HG02642 (cell line): ENCODE results near the gene INO80D.
A peak's percentile ranks its signal among the peaks of the same experiment; 100 is the strongest.
"Not testable (repeated sequence)": the region's sequence is repeated elsewhere in the genome, so short reads cannot be mapped to it uniquely, and the experiment has no call there.

ENCODE experiments used
- ATAC-seq: cut with Tn5 transposase; IDR thresholded peaks from one replicate; pipeline ENCODE4 v1.9.1; 2021; ENCODE audit warnings: mild to moderate bottlenecking; ENCODE audit not compliant: unreplicated experiment, poor library complexity

Gene INO80D

DNA sequence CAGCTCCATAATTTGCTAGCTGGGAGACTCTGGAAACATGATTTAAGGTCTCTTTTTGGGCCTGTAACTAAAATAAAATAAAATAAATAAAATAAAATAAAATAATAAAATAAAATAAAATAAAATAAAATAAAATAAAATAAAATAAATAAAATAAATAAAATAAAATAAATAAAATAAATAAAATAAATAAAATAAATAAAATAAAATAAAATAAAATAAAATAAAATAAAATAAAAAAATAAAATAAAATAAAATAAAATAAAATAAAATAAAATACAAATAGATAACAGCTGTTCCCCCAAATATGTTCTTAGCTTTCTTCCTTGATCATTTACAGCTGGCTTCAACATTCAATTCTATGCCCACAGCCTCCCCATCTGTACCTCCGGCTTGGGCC lies 97.3 kb downstream of the INO80D start:
- ATAC-seq, result not testable (repeated sequence)

DNA sequence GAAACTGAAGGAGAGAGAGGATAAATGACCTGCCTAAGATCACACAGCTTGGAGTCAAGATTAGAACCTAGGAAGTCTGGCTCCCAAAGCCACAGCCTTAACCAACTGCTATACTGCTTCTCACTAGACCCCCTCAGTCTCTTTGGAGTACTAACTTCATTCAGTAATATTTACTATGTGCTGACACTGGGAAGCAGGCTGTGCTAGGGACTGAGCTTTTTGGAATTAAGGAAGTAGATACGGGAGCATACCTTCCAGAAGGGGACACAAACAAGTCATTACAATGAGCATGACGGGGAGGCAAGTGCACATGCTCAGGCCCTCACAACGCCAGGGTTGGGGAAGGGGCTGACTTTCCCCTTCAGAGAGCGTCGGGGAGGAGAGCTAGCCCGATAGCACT lies 97.7 kb downstream of the INO80D start:
- no peak for ATAC-seq

DNA sequence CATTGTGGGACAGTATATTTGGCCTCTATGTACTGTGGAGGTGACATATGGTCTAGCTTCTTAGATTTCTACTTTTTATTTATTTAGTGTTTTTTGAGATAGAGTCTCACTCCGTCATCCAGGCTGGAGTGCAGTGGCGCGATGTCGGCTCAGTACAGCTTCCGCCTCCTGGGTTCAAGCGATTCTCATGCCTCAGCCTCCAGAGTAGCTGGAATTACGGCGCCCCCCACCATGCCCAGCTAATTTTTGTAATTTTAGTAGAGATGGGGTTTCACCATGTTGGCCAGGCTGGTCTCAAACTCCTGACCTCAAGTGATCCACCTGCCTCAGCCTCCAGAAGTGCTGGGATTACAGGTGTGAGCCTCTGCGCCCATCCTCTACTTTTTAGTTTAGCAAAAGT lies 99.6 kb downstream of the INO80D start:
- not testable (repeated sequence) for ATAC-seq

DNA sequence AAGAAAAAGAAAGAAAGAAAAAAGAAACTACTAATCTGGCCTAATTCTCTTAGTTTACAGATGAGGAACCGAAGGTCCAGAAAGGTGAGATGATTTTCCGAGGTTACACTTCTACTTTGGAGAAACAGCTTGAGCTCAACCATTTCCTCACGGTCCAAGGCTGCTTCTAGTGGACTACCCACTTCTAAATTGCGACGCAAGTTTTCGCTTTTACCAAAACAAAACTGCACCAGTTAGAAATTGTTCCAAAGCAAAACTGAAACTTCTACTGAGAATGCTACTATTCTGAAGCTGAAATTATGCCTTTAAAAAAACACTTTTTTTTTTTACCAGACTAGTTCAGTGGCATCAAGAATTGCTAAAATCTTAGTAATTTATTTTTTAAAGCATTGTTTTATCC lies 101.6 kb downstream of the INO80D start:
- peak; percentile 59 for ATAC-seq

DNA sequence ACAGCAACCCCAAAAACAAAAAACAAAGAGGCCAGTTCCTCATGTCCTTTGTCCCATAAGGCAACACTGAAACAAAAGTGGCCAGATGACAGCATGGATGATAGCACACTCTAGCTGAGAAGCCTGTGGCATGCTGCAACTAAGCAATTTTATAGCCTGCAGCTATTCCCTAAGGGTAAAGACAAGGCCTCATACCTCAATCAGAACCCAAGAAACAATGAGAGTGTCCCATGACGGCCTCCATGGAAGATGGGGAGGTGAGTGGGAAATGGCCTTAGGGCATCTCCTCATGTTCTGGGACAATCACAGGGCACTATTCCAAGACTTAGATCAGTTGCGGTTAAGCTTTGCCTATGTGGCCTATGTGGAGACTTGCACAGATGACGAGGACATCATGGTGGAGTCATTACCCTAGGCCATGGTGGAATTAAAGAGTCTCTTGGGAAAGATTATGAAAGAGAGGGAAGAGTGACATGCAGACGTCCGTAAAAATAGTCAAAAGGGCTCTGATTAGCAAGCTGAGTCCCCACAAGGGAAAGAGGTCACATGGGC lies 103.1 kb downstream of the INO80D start:
- ATAC-seq, result no peak

DNA sequence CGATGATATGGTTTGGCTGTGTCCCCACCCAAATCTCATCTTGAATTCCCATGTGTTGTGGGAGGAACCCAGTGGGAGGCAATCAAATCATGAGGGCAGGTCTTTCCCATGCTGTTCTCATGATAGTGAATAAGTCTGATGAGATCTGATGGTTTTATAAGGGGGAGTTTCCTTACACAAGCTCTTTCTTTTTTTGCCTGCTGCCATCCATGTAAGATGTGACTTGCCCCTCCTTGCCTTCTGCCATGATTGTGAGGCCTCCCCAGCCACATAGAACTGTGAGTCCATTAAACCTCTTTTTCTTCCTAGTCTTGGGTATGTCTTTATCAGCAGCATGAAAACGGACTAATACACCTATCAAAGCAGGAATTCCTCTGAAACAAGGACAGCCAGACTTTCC lies 107.2 kb downstream of the INO80D start:
- ATAC-seq, result not testable (repeated sequence)

DNA sequence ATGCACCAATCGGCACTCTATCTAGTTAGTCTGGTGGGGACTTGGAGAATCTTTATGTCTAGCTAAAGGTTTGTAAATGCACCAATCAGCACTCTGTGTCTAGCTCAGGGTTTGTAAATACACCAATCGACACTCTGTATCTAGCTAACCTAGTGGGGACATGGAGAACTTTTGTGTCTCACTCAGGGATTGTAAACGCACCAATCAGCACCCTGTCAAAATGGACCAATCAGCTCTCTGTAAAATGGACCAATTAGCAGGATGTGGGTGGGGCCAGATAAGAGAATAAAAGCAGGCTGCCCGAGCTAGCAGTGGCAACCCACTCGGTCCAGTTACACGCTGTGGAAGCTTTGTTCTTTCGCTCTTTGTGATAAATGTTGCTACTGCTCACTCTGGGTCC lies 108.3 kb downstream of the INO80D start:
- ATAC-seq, result not testable (repeated sequence)

GRCh38 chr2:205976934-205977659 lies 108.9 kb downstream of the INO80D start:
- not testable (repeated sequence) for ATAC-seq

DNA sequence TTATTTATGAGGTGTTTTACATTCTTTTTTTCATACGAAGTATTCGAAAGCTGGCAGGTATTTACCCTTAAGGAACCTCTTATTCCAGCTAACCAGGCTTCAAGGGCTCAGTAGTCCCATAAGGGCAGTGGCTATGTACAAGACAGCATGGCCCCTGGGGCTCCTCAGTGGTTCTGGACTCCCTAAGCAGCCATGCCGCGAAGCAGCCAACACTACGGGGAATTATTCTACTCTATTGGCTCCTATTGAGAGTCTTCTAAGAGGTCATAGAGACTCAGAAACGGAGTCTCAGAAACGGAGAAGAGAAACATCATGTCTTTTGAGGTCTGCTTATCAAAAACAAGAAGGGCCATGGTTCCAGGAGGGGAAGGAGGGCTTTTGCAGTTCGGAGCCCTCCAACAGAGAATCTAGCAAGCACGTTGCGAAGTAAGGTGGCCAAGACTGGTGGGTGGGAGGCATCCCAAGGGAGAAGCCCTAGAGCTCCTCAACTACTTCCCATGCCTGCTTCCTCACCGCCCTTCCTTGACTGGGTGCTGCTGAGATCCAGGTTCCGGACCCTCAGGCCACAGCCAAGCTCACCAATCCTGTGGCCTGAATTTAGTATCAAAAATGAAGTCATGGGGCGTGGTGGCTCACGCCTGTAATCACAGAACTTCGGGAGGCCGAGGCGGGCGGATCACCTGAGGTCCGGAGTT lies 109.7 kb downstream of the INO80D start:
- ATAC-seq, result no peak

DNA sequence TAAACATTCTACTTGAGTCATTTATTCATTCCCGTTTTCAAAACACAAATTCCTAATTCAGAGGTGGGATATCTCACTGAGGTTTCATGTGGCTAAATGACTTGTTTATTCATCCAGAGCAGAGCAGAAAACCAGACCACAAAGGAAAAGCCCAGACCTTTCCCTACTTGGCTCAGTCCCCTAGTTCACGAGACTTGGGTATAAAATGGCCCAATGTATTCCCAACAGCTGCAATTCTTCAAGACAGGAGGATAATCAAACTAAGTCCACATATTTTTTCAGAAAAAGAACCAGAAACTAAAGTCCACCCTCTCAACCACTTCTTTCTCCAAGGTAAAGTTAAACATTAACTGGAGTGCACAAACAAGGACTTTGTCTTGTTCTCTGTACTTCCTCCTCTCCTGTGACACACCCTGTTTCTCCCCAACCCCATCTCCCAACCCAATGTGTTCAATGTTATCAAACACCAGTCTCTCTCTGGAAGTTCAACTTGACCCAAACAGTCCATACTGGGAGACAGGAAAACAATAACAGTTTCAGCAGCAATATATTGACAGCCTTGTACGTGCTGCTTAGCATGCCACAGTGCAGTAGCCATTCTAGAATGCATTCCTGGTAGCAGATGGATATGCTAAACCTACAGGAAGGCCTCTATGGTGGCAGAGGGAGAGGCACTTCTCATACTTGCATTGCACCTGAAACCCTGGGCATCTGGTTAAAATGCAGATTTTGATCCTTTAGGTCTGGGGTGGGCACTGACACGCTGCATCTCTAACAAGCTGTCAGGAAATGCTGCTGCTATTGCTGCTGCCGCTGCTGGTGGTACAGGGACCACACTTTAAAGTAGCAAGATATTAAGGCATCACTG lies 110.7 kb downstream of the INO80D start:
- peak; percentile 65 for ATAC-seq

DNA sequence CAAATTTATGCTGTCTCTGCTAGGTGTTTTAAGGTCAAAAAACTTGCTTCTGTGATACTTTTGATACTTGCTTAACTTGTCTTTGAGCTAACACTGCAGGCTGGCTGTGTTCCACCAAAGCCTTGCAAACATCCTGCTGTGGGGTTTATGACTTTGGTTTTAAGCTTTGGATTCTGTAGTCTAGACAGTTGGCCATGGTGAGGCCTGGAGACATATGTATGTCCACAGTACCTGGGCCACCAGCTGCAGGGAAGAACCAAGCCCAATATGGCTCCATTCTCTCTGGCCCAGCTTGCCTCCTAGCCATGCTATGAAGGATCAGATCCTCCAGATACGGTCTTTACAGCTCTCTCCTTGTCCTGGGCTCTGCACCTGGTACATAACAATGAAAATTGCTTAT lies 113.9 kb downstream of the INO80D start:
- ATAC-seq, result no peak

DNA sequence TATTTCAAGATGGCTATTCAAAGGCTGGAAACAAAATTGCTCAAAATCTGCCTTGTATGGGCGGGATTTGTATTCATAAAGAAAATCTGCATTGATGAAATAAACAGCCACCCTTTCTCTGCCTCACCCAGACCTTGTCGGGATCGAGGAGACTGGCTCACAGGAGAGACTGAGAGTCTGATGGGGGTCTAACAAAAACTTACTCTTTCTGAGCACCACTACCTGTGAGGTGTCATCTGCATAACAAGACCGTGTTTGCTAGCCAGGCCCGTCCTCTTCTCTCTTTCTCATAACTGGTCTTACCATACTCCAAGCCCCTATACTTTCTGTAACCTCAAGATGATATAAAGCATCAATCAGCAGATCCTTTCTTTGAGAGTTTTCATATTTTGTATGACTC lies 115.6 kb downstream of the INO80D start:
- no peak for ATAC-seq

DNA sequence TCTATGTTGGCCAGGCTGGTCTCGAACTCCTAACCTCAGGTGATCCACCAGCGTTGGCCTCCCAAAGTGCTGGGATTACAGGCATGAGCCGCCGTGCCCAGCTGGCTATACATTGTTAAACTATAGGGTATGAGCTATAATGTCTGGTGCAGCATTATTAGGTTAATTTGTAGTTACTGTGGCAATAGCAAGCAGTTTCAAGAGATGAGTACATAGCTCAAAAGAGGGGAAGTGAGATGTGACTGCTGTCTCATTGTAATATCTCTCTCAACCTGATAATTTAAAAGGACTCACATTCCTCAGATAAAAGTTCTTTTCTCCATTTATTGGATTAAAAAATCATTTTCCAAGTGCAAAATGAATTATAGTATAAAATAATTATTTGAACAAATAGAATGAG lies 116.4 kb downstream of the INO80D start:
- ATAC-seq, result no peak

DNA sequence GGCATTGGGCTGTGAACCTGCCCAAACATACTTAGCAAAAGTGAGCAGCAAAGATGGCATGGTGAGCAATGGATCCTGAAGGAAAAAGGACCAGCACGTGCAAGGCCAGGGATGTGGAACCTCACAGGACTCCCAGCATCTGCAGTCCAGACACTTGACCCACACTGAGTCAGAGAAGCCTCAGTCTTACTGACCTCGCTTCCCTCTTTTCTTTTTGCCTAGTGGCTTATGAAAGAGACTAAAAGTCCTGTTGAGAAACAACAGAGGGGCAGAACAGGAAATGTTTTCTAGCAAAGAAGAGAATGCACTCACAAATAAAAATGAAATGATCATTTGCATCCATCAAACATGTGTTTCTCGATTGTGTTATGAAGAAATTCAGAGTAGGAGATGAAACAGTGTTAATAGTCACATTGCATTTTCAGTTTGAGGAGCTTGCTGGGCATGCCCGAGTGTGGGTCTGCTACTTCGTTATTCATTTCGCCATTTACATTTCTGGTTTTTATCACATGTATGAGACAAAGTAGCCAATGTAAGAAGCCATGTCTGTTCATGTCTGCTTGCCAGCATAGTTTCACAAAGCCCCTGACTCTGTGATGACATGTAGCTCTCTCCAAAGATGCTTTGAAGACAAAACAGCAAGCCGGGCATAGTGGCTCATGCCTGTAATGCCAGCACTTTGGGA lies 118.4 kb downstream of the INO80D start:
- no peak for ATAC-seq

DNA sequence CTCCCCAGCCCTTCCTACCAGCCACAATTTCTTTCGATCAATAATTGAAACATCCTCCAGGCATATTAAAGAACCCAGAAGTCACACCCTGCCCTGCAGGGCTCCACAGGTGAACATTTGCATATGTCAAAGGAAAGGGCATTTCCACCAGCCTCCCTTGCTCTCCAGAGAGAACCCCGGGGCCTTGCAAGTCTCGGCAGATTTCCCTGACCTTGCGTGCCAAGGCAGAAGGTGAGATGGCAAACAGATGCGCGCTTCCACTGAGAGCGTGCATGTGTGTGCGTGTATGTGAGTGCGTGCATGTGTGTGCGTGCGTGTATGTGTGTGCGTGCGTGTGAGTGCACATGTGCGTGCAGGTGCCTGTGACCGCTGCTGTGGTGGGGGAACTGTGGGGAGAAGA lies 120.3 kb downstream of the INO80D start:
- no peak for ATAC-seq

GRCh38 chr2:205964111-205964761 lies 121.7 kb downstream of the INO80D start:
- no peak for ATAC-seq

DNA sequence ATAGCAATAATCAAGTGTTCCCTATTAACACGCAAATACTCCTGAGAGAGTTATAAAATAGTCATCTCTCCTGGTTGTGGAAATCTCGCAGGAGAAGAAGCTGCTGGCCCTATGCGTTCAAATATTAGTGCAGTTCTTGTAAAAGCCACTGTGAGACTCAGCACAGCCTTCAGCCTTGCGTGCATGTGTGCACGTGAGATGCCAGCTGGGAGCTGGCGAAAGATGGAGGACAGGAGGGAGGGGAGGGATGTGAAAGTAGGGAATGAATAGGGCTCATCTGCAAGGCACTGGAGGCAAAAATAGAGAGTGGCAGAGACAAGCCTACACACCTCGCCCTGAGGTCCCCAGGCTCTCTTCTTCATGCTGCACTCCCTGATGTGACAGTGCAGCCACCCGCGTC lies 126.5 kb downstream of the INO80D start:
- no peak for ATAC-seq

- ATAC-seq, result no peak
Observed at GRCh38 chr2:205957452-205958154, 128.4 kb downstream of the INO80D start.

GRCh38 chr2:205954707-205955106 lies 131.3 kb downstream of the INO80D start:
- no peak for ATAC-seq
